SJSA1 (cell line): ENCODE measurements around the gene IL36A. TPM values are rescaled to one million over a fixed set of nuclear protein-coding genes. Genes with fewer than 3 reads are reported as not detected.

Experiments
- DNase-seq, 2 experiments: peaks; one replicate each; pipeline ENCODE4 v3.0.0-alpha.2; 2015 to 2020; ENCODE audit warnings: low spot score in 2 of 2, low read depth in 1 of 2
- H3K27ac ChIP-seq: fragments of 250-450 bp; sonication (Bioruptor Pico); 2 replicates; pipeline ENCODE4 v1.5.1; 2020; ENCODE audit warnings: mild to moderate bottlenecking, moderate library complexity
- H3K27me3 ChIP-seq: fragments of 250-450 bp; sonication (Bioruptor Pico); replicated peaks from 2 replicates; pipeline ENCODE4 v1.5.1; 2020; ENCODE audit warnings: mild to moderate bottlenecking, moderate library complexity
- H3K36me3 ChIP-seq: fragments of 250-450 bp; sonication (Bioruptor Pico); 2 replicates; pipeline ENCODE4 v1.5.1; 2020; ENCODE audit warnings: mild to moderate bottlenecking
- H3K4me1 ChIP-seq: fragments of 250-450 bp; sonication (Bioruptor Pico); replicated peaks from 2 replicates; pipeline ENCODE4 v1.6.1; 2021; ENCODE audit warnings: mild to moderate bottlenecking
- H3K4me3 ChIP-seq: fragments of 250-450 bp; sonication (Bioruptor Pico); 2 replicates; pipeline ENCODE4 v1.5.1; 2020; ENCODE audit warnings: mild to moderate bottlenecking
- H3K9me3 ChIP-seq: fragments of 250-450 bp; sonication (Bioruptor Pico); replicated peaks from 2 replicates; pipeline ENCODE4 v1.5.1; 2020; ENCODE audit warnings: mild to moderate bottlenecking
- total RNA-seq: library from RNA; depleted of rRNA; stranded (reverse); fragments of >200 nt; shearing (Covaris generic); gene quantifications from 2 replicates; pipeline ENCODE4 v1.2.3, GENCODE V29; 2014; rRNA removed

The IL36A gene
- total RNA-seq, result not detected in 2 replicates

DNA sequence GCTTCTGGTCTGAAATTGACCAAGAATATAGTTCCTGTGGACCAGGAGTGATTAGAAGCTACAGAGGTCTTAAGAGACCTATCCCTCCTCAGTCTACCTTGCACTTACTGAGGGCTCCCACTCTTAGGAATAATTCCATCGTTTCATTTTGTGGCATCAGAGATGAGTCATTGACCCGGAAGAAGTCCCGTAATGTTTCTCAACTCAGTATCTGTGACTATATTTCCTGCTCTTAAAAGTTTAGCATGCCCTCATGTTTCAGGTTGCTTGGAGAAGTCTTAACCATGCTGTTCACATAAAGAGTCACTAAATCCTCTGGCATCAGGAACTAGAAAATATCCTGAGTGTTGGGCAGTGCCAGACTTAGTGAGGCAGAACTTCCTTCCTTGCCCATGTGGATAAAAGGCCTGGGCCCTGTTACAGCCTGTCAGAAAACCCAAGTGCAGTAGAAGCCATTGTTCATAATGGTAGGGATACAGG, at the start of gene IL36A:
TSS of gene IL36A (plus strand) at position 430 of the 480 bp plus-strand sequence. CDS start 413 bp downstream, outside the sequence.
- H3K27me3 ChIP-seq, result no peaks in the 10 kb centered on the region
- no peak within 1 kb of the TSS for H3K27ac ChIP-seq
- DNase-seq, result no peak
- H3K9me3 ChIP-seq, result 0 out of 2 replicates have a peak, but pooled peaks cover 4% of the 10 kb centered on the region
- no peaks in the 10 kb centered on the region for H3K36me3 ChIP-seq
- H3K4me1 ChIP-seq, result no peaks in the 10 kb centered on the region
- H3K4me3 ChIP-seq, result no peak within 1 kb of the TSS

- no peak for DNase-seq
Measured at GRCh38 chr2:112957511-112957910, 47.7 kb upstream of the IL36A start.

DNA sequence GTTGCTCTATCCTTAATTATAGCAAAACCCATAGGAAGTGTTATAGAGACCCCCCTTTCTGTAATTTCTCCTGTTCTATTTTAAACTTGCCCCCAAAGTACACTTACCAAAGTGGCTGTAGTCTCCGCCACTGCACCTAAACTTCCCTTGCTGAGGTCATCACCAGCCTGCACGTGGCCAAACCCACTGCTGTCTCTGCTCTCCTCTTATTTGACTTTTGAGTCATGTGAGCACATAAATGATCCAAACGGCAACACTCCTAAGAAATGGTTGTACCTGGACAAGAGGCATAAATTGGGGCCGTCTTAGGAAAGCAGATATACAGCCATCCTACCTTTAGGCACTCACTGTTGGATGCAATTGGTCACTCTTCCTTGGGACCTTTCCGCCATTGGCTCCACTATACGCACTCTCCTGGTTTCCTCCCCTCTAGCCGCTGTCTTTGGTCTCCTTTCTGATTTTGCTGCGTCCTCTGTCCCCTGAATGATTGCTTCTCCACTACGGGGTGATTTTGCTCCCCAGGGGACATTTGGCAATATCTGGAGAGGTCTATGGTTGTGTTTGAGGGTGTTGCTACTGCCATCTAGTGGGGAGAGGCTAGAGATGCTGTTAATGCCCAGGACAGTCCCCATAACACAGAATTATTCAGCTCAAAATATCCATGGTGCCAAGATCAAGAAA, 46.7 kb upstream of the IL36A start:
- H3K27me3 ChIP-seq, result peaks cover 12% of the 10 kb centered on the region
- no peaks in the 10 kb centered on the region for H3K4me1 ChIP-seq
- DNase-seq, result peak in 1 of 2 experiments; percentile 28
- H3K9me3 ChIP-seq, result no peaks in the 10 kb centered on the region
- H3K36me3 ChIP-seq, result no peaks in the 10 kb centered on the region
- no peak overlapping the region for H3K27ac ChIP-seq
- no peak overlapping the region for H3K4me3 ChIP-seq

More at GRCh38 chr2:112957511-112957910, 47.7 kb upstream of the IL36A start:
- H3K4me3 ChIP-seq, result no peak overlapping the region
- no peaks in the 10 kb centered on the region for H3K9me3 ChIP-seq
- H3K27me3 ChIP-seq, result peaks cover 14% of the 10 kb centered on the region
- H3K36me3 ChIP-seq, result no peaks in the 10 kb centered on the region
- no peak overlapping the region for H3K27ac ChIP-seq
- no peaks in the 10 kb centered on the region for H3K4me1 ChIP-seq

DNA sequence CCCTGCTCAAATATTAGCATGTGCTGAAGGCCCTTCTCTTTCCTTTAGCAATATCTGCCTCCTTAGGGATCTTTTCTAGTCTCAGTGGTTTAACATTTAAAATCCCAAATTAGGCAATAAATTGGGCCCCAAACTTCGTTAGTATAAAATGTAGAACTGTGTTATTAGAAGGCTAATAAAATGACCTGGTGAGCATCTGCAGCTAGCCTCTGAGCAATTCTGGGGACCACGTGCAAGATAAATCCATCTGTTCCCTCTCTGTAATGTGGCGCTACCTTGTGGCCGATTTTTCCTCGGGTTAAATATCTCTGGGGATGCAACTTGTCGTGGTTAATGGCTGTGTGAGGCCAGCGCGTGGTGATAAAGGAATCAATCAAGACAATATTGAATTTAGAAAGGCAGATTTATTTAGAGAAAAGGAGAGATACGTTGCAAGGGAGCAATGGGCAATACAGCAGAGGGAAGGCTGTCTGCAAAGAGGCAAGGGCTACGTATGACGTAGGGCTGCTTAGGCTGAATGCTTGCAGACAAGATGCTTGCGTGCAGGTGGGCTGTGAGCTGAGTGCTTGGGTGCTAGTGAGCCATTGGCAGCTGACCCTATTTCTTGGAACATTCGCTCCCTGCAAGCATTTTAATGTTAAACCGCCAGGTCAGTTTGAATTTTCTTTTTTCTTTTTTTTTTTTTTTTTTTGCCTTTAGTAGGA, 46.0 kb upstream of the IL36A start:
- no peaks in the 10 kb centered on the region for H3K36me3 ChIP-seq
- no peak overlapping the region for H3K4me3 ChIP-seq
- H3K27me3 ChIP-seq, result peaks cover 5% of the 10 kb centered on the region
- H3K4me1 ChIP-seq, result no peaks in the 10 kb centered on the region
- H3K9me3 ChIP-seq, result no peaks in the 10 kb centered on the region
- no peak for DNase-seq
- no peak overlapping the region for H3K27ac ChIP-seq

GRCh38 chr2:112960230-112960825, 44.9 kb upstream of the IL36A start:
- no peak overlapping the region for H3K4me3 ChIP-seq
- H3K27me3 ChIP-seq, result peaks cover 4% of the 10 kb centered on the region; the same call in 1 of the 2 replicates
- H3K9me3 ChIP-seq, result no peaks in the 10 kb centered on the region
- no peaks in the 10 kb centered on the region for H3K4me1 ChIP-seq
- H3K36me3 ChIP-seq, result no peaks in the 10 kb centered on the region
- DNase-seq, result no peak
- H3K27ac ChIP-seq, result no peak overlapping the region

GRCh38 chr2:112962308-112963175, 42.7 kb upstream of the IL36A start:
- H3K27ac ChIP-seq, result no peak overlapping the region
- no peaks in the 10 kb centered on the region for H3K4me1 ChIP-seq
- peaks cover 4% of the 10 kb centered on the region; the same call in 1 of the 2 replicates for H3K27me3 ChIP-seq
- H3K9me3 ChIP-seq, result no peaks in the 10 kb centered on the region
- no peaks in the 10 kb centered on the region for H3K36me3 ChIP-seq
- no peak overlapping the region for H3K4me3 ChIP-seq
- DNase-seq, result no peak

- H3K4me3 ChIP-seq, result no peak overlapping the region
- no peaks in the 10 kb centered on the region; the same call in 1 of the 2 replicates for H3K9me3 ChIP-seq
- no peak for DNase-seq
- peaks cover 10% of the 10 kb centered on the region; the same call in 1 of the 2 replicates for H3K27me3 ChIP-seq
- no peak overlapping the region for H3K27ac ChIP-seq
- no peaks in the 10 kb centered on the region for H3K4me1 ChIP-seq
- no peaks in the 10 kb centered on the region for H3K36me3 ChIP-seq
Measured at GRCh38 chr2:112967023-112967422, 38.2 kb upstream of the IL36A start.

GRCh38 chr2:112972423-112973086, 32.7 kb upstream of the IL36A start:
- no peak overlapping the region for H3K27ac ChIP-seq
- no peaks in the 10 kb centered on the region; the same call in 1 of the 2 replicates for H3K9me3 ChIP-seq
- no peak overlapping the region for H3K4me3 ChIP-seq
- H3K27me3 ChIP-seq, result peaks cover 16% of the 10 kb centered on the region
- DNase-seq, result no peak
- no peaks in the 10 kb centered on the region for H3K4me1 ChIP-seq
- no peaks in the 10 kb centered on the region for H3K36me3 ChIP-seq

- no peaks in the 10 kb centered on the region for H3K36me3 ChIP-seq
- H3K4me3 ChIP-seq, result no peak overlapping the region
Measured at GRCh38 chr2:112973156-112973555, 32.1 kb upstream of the IL36A start.

GRCh38 chr2:112977559-112978056, 27.7 kb upstream of the IL36A start, which contains the start of gene IL36G:
TSS of gene IL36G (plus strand) at chr2:112978006. CDS start at chr2:112978639, 633 bp downstream.
- Histone ChIP-seq H3K4me1 (no peaks in the 10 kb centered on the region), H3K27me3 (peaks cover 17% of the 10 kb centered on the region; the same call in 1 of the 2 replicates), H3K36me3 (no peaks in the 10 kb centered on the region), H3K4me3 (no peak within 1 kb of the TSS), H3K27ac (no peak within 1 kb of the TSS), H3K9me3 (no peaks in the 10 kb centered on the region)
- no peak for DNase-seq

More at GRCh38 chr2:112973156-112973555, 32.1 kb upstream of the IL36A start:
- DNase-seq, result no peak
- H3K9me3 ChIP-seq, result no peaks in the 10 kb centered on the region; the same call in 1 of the 2 replicates
- no peaks in the 10 kb centered on the region for H3K4me1 ChIP-seq
- peaks cover 16% of the 10 kb centered on the region for H3K27me3 ChIP-seq
- H3K27ac ChIP-seq, result no peak overlapping the region

DNA sequence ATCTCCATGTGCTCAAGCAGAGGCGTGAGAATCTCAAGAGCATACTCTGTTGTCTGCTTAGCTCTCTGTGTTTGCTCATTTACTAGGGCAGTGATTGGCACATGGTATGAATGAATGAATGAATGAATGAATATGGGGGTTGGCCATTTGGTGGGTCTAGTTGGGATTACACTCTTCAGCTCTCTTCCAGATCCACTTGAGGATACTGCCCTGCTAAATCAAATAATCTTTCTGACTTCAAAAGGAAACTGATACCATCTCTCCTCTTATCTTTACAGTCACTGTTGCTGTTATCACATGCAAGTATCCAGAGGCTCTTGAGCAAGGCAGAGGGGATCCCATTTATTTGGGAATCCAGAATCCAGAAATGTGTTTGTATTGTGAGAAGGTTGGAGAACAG, 25.5 kb upstream of the IL36A start:
- Histone ChIP-seq H3K4me1 (no peaks in the 10 kb centered on the region), H3K9me3 (no peaks in the 10 kb centered on the region; the same call in 1 of the 2 replicates), H3K27me3 (peaks cover 13% of the 10 kb centered on the region; the same call in 1 of the 2 replicates), H3K27ac (no peak overlapping the region), H3K36me3 (no peaks in the 10 kb centered on the region), H3K4me3 (no peak overlapping the region)
- DNase-seq, result no peak

- Histone ChIP-seq H3K27ac (no peak overlapping the region), H3K36me3 (no peaks in the 10 kb centered on the region), H3K9me3 (no peaks in the 10 kb centered on the region; the same call in 1 of the 2 replicates), H3K4me1 (no peaks in the 10 kb centered on the region), H3K27me3 (peaks cover 13% of the 10 kb centered on the region; the same call in 1 of the 2 replicates), H3K4me3 (no peak overlapping the region)
- DNase-seq, result no peak
Measured at GRCh38 chr2:112980537-112980936, 24.7 kb upstream of the IL36A start.
